Mononuclear cell (primary cell): ENCODE data around the gene DLGAP1. TPM values are rescaled to one million over a fixed set of nuclear protein-coding genes. Genes with fewer than 3 reads are reported as not detected.

Experiments
- H3K27me3 ChIP-seq: 2 replicates; pipeline ENCODE4 v1.6.0; 2011; ENCODE audit warnings: low read length, control low read depth; ENCODE audit not compliant: insufficient read depth
- H3K4me1 ChIP-seq: 2 replicates; pipeline ENCODE4 v1.5.1; 2011; ENCODE audit warnings: mild to moderate bottlenecking, low read length, control low read depth; ENCODE audit not compliant: insufficient read depth
- H3K4me3 ChIP-seq: 2 replicates; pipeline ENCODE4 v1.5.1; 2011; ENCODE audit warnings: mild to moderate bottlenecking, low read length, moderate library complexity
- H3K9me3 ChIP-seq: 2 replicates; pipeline ENCODE4 v1.5.1; 2011; ENCODE audit warnings: low read depth, mild to moderate bottlenecking, control low read depth, low read length
- total RNA-seq: library from RNA; depleted of rRNA; stranded (reverse); fragments of >200 nt; gene quantifications from one replicate; pipeline ENCODE4 v1.2.3, GENCODE V29; 2012

DLGAP1 gene
- total RNA-seq, 1 donor, result 0.42 TPM

DNA sequence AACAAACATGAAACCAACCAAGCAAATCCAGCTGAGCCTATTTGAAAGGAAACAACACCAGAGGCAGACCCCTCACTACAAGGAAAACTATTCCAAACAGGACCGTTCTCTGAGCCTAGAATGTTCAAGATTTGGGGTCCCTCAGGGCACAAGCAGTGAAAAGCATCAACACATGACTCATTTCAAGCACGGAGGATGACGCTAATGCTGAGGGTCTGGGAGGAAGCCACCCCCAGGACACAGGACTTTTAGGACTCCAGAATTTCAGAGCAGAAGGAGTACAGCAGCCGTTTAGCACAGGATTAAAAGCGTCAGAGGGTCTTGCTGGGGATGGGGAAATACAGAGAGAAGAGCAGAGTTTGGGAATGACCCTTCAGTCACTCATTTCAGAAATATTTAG lies 168.9 kb downstream of the DLGAP1 start:
- Histone ChIP-seq H3K9me3 (no peaks in the 10 kb centered on the region), H3K4me1 (no peaks in the 10 kb centered on the region), H3K27me3 (no peaks in the 10 kb centered on the region), H3K4me3 (no peak overlapping the region)

DNA sequence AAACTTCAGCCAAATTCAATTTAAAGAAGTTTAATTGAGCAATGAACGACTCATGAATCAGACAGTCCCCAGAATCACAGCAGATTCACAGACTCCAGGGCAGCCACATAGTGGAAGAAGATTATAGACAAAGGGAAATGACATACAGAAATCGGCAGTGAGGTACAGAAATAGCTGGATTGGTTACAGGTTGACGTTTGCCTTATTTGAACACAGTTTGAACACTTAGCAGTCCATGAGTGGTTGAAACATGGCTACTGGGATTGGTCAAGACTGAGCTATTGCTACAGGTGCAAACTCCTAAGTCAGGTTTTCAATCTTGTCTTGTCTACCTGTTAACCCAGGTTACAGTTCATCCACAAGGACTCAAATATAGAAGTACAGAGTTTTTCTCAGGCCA lies 169.6 kb downstream of the DLGAP1 start:
- Histone ChIP-seq H3K4me3 (no peak overlapping the region), H3K27me3 (no peaks in the 10 kb centered on the region), H3K4me1 (no peaks in the 10 kb centered on the region), H3K9me3 (no peaks in the 10 kb centered on the region)

DNA sequence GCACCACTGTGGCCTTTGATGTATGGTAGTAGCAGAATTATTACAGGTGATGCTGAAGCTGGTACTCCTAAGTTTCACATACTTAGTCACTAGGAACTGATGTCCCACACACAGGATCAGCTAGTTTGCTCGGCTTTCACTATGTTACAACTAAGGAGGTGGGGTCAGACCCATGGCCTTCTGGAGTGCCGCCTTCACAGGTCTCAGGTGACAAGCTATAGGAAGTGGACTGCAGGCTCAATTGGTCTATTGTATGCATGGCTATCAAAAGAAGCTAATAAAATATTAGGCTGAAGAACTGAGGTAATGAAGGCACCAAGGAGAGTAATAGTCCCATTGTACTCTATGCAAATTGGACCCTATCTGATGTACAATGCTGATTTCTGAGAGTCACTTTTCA lies 170.6 kb downstream of the DLGAP1 start:
- H3K9me3 ChIP-seq, result no peaks in the 10 kb centered on the region
- no peaks in the 10 kb centered on the region for H3K27me3 ChIP-seq
- no peak overlapping the region for H3K4me3 ChIP-seq
- H3K4me1 ChIP-seq, result no peaks in the 10 kb centered on the region

DNA sequence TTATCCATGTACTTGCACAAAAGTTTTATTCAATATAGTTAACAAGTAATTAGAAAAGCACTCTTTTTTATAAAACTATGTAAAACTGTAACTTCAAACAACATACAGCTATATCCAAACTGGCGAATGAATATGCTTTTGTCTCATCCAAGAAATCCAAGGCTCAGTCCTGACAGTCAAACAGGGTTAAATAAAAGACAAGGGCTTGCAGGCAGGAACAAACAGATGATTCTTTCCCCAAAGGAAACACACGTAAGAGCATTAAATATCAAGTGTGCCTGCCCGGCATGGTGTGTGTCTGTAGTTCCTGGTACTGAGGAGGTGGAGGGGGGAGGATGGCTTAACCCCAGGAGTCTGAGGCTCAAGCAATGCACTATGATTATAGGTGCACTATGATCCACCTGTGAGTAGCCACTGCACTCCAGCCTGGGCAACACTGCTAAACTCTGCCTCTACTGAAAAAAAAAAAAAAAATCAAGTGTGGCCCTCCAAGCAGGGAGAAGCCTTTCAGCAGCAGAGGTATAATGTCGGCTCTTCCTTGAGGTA lies 171.3 kb downstream of the DLGAP1 start:
- Histone ChIP-seq H3K27me3 (no peaks in the 10 kb centered on the region), H3K9me3 (no peaks in the 10 kb centered on the region), H3K4me3 (no peak overlapping the region), H3K4me1 (no peaks in the 10 kb centered on the region)

DNA sequence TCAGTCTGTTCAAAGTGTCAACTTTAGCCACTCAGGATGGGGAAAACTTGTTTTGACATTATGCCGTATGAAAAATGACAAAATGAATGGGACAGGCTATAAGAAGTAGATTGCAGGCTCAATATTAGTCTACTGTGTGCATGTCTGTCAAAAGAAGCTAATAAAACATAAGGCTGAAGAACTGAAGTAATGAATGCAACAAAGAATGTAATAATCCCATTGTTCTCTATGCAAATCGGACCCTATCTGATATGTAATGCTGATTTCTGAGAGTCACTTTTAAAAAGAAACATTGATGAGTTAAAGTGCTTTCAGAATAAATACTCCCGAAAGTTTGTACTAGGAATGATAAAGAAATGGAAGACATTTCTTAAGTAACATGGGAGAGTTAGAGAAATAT lies 172.2 kb downstream of the DLGAP1 start:
- H3K9me3 ChIP-seq, result no peaks in the 10 kb centered on the region
- no peaks in the 10 kb centered on the region for H3K27me3 ChIP-seq
- H3K4me1 ChIP-seq, result no peaks in the 10 kb centered on the region
- no peak overlapping the region for H3K4me3 ChIP-seq

DNA sequence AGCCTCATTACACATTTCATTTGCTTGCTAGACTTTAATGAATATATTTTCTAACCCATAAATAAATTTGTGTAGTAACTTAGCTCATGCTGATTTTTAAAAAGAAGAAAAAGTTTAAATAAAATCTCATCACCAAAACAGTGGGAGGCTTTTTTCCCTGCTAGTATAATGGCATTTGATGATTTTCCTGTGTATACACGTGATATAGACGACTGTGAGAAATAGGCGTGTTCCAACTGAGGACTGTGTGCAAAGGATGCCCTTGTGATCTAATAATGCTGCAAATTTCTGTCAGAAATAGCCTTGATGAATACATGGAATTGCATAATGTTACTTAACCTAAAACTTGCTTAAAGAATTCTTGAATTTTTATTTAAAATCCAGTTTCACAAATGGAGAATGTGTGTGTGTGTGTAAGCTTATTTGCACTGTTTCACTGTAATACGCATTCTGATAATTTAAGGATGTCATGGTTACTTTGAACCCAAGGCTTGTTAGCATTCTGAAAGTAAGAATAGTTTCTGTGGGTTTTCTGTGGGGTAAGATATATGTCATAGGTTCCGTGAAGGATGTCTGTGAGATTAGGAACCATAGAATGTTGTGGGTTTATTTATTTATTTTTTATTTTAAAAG lies 178.0 kb downstream of the DLGAP1 start:
- Histone ChIP-seq H3K9me3 (no peaks in the 10 kb centered on the region), H3K4me3 (no peak overlapping the region), H3K27me3 (no peaks in the 10 kb centered on the region), H3K4me1 (no peaks in the 10 kb centered on the region)

DNA sequence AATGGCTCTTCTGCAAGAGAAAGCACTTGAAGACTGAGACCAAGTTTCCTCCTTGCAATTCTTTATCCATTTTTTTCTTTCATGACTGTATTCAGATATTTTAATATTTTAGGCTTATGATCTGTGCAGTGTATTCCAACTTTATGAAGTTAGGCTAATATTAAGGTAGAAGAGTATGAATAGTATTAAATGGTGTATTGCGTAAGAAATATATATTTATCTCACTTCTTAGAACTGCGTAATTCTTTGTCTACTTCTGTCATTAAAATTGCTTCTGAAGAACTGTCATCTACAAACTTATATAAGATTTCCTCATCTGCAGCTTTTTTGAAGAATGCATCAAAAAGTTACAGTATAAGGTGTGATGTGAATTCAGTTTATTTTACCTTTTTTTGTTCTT lies 183.2 kb downstream of the DLGAP1 start:
- H3K4me3 ChIP-seq, result no peak overlapping the region
- H3K27me3 ChIP-seq, result no peaks in the 10 kb centered on the region
- no peaks in the 10 kb centered on the region for H3K9me3 ChIP-seq

DNA sequence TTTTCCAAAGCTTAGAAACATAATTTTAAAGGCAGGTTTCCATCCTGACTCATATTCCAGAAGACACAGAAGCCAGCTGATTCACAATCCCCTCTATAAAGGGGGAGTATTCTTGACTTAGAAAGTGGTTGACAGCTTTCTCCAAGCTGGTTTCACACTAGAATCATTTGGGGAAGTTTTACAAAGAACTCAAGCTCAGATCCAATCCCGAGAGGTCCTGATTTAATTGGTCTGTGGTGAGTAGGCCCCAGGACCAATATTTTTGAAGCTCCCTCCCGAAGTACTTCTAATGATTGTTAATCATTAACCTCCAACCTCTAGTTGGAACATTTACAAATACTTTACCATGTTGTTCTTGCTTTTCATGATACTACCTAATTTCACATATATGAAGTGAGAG lies 184.1 kb downstream of the DLGAP1 start:
- Histone ChIP-seq H3K9me3 (no peaks in the 10 kb centered on the region), H3K4me1 (no peaks in the 10 kb centered on the region), H3K4me3 (no peak overlapping the region), H3K27me3 (no peaks in the 10 kb centered on the region)

More for the DNA sequence above, 183.2 kb downstream of the DLGAP1 start:
- no peaks in the 10 kb centered on the region for H3K4me1 ChIP-seq

DNA sequence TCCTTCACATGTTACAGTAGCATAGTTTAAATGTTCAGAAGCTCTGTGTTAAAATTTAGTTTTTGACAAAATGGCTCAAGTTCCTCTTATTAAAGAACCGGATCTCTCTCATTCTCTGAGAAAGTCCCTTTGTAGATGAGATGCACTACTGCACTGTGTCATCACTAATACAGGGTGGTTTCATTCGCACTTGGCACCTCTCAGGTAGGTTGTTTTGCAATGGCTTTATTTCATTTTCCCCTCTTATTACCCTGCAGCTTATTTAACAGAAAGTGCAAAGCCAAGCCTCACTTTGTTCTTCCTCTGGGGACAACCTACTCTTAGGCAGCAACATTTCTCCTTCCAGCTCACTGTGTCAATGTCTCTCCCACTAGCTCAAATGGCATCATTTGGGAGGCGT lies 185.1 kb downstream of the DLGAP1 start:
- Histone ChIP-seq H3K9me3 (no peaks in the 10 kb centered on the region), H3K4me3 (no peak overlapping the region), H3K27me3 (no peaks in the 10 kb centered on the region), H3K4me1 (no peaks in the 10 kb centered on the region)

DNA sequence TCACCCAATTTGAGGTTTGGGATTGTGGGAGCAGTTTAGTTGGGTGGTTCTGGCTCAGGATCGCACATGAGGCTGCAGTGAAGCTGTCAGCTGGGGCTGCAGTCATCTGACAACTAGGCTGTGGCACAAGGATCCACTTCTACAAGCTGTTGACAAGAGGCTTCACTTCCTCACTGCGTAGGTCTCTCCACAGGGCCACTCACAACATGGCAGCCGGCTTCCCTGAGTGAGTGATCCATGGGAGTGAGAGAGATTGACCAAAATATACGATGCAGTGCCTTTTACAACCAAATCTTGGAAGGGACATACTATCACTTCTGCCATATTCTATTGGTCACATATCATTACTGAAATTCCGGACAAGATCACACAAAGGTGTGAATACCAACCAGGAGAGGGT lies 187.5 kb downstream of the DLGAP1 start:
- Histone ChIP-seq H3K27me3 (no peaks in the 10 kb centered on the region), H3K9me3 (no peaks in the 10 kb centered on the region), H3K4me3 (no peak overlapping the region)

DNA sequence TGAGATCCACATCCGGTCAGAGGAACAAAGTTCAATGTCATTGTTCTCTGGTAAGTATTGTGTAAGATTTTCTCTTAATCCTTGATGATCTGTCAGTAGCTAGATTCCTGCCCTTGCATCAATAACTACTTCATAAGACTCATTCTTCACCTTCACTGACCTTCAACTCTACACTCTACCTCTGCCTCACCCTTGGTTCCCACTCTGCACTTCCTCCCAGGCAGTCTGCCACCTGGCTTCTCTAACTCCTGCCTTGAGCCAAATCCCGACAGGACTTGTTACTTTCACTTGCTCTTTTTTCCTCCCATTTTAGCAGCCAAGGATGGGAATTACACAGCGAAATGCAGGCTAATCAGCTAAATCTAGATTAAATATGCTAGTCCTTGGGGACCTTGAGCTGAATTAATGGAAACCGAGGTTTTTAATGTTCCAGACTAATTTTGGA lies 190.7 kb downstream of the DLGAP1 start:
- H3K9me3 ChIP-seq, result no peaks in the 10 kb centered on the region
- no peaks in the 10 kb centered on the region for H3K4me1 ChIP-seq
- H3K4me3 ChIP-seq, result no peak overlapping the region
- H3K27me3 ChIP-seq, result no peaks in the 10 kb centered on the region

More for the DNA sequence above, 187.5 kb downstream of the DLGAP1 start:
- no peaks in the 10 kb centered on the region for H3K4me1 ChIP-seq

DNA sequence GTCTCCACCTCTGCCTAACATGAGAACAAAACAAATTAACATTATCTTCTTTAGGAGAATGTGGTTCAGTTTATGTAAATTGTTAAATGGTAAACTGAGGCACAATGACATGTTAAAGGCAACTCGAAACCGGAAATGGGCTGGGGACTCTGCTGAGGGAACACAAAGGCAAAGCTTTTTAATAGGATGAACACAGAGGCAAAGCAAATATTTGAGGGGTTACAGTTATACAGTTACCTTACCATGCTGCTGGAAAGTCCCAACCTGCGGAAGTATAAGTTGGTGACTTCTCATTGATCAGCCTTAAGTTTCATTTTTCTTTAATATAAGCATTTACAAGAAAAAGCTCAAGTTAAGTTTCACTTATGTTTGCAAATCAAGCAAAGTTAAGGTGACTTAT lies 195.0 kb downstream of the DLGAP1 start:
- Histone ChIP-seq H3K27me3 (no peaks in the 10 kb centered on the region), H3K9me3 (no peaks in the 10 kb centered on the region), H3K4me3 (no peak overlapping the region), H3K4me1 (no peaks in the 10 kb centered on the region)

DNA sequence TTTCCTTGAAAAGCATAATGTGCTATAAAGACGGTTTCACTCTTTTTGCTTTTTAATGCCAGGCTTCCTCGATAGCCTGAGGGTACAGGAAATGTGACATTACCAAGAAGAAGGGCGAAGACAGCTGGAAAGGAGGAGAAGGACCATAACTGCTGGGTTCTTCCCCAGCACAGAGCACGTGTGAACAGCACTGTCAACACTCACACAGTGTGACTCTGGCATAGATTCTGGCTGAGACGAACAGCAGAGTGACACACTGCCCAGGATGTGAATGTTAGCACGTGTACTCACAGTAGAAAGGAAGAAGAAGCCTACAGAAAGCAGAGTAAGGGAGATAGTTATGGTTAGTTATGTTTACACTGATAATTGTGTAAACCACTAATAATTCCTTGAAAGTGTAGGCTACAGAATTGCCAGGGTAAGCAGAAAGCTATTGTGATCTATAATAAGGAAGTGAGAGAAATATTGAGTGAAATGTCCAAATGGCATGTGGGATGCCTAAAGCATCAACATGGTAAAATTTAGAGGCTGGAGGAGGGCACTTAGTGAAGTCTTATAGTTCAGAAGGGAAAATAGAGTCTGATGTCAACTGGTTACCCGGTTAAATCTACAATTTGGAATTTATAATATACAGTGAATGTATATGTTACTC lies 198.2 kb downstream of the DLGAP1 start:
- Histone ChIP-seq H3K4me1 (no peaks in the 10 kb centered on the region), H3K27me3 (no peaks in the 10 kb centered on the region), H3K4me3 (no peak overlapping the region), H3K9me3 (no peaks in the 10 kb centered on the region)

DNA sequence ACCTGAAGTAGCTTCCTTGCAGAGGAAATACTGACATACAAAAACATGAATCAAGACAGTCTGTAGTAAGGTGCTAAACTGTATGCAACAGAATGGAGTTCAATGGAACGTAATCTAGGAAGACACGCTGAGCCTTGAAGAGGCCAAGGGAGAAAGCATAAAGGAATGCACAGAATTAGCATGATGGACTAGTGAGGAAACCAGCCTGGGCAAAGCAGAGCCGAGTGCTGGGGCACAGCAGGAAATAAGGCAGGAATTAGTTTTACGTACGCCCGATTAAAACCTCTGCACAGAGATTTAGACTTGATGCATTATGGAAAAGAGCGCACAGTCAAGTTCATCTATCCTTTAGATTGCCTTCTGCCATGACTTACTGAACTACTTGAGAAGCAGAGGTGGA lies 200.3 kb downstream of the DLGAP1 start:
- Histone ChIP-seq H3K27me3 (no peaks in the 10 kb centered on the region), H3K9me3 (no peaks in the 10 kb centered on the region), H3K4me3 (no peak overlapping the region), H3K4me1 (no peaks in the 10 kb centered on the region)

DNA sequence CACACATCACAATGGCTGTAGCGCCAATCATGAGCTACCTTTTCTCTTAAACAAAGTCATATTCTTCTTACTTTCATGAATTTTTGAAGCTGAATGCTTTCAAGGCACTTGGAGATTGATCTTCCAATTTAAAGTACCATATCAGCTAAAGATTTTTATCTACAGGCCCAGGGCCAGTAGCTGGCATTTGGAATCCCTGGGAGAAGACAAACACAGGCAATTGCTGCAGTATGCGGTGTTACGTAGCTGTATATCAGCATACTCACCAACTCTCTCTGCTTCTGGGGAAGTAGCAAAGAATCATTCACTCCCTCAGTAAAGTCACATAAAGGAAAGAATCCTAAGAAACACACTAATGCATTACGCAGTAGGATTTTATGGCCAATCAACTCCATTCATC lies 202.3 kb downstream of the DLGAP1 start:
- H3K9me3 ChIP-seq, result no peaks in the 10 kb centered on the region
- no peaks in the 10 kb centered on the region for H3K4me1 ChIP-seq
- no peaks in the 10 kb centered on the region for H3K27me3 ChIP-seq
- no peak overlapping the region for H3K4me3 ChIP-seq

DNA sequence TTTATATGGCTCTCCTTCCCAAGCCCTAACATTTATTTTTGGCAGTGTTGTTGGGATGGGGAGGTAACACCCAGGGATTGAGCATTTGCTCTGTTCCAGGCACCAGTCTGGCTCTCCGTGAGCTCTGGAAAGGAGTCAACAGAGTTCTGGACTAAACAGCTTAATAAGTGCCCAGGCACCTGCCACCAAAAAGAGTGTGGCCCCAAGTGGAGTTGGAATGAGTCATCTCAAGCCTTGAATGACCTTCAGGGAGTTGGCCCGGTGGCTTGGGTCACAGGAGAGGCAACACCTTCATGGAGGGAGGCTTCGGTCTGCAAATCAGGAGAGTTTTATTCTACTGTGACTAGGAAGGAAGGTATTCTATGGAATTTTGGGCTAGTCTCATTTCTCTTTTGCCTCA lies 203.2 kb downstream of the DLGAP1 start:
- Histone ChIP-seq H3K4me3 (no peak overlapping the region), H3K4me1 (no peaks in the 10 kb centered on the region), H3K9me3 (no peaks in the 10 kb centered on the region), H3K27me3 (no peaks in the 10 kb centered on the region)
